HepG2 (cell line): Measurements from ENCODE around the gene RGS13.

Source experiments
- ZFP62 ChIP-seq: sonication (generic); formaldehyde crosslinking; IDR thresholded peaks from 2 replicates; pipeline ENCODE4 v1.4.0; 2020; ENCODE audit warnings: missing genetic modification reagents
- ZNF121 ChIP-seq: sonication (generic); formaldehyde crosslinking; IDR thresholded peaks from 2 replicates; pipeline ENCODE4 v1.5.0; 2020; ENCODE audit warnings: mild to moderate bottlenecking, missing genetic modification reagents
- ZNF432 ChIP-seq: sonication (generic); formaldehyde crosslinking; IDR thresholded peaks from 2 replicates; pipeline ENCODE4 v1.5.0; 2020; ENCODE audit warnings: missing genetic modification reagents, mild to moderate bottlenecking, borderline replicate concordance
- TF ChIP-seq, protein P1 (sequence below): sonication (generic); formaldehyde crosslinking; IDR thresholded peaks from 2 replicates; pipeline ENCODE4 v1.8.1; 2023; ENCODE audit warnings: missing genetic modification reagents, mild to moderate bottlenecking, borderline replicate concordance

DNA sequence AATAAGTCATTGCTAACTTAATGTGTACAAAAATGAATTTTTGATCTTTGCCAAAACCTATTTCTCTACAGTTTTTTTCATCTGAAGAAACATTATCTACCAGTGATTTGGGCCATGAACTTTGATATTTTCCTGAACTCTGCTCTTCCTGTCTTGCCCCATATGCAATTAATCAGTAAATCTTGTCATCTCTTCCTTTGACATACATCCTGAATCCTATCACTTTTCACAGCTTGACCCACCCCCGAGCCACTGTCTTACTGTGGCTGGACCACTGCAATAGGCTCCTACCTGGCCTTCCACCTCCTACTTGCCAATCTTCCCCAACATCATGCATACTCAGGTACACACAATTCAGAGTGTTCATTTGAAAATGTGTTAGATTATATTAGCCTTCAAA, 46.4 kb downstream of the RGS13 start:
- TF ChIP-seq ZNF121 (CRISPR knock-in tag): no peak
- no peak for TF ChIP-seq ZNF432
- TF ChIP-seq ZFP62: no peak
- TF ChIP-seq, protein P1, sequence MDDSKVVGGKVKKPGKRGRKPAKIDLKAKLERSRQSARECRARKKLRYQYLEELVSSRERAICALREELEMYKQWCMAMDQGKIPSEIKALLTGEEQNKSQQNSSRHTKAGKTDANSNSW: no peak
